A673 (cell line): ENCODE measurements around the gene STOML3. TPM values are rescaled to one million over a fixed set of nuclear protein-coding genes. Genes with fewer than 3 reads are reported as not detected.

Experiments
- BruUV-seq: library from RNA; stranded (reverse); fragments of 400-500 nt; replicated peaks from 2 replicates; lab custom pipeline; 2021; lab: Mats Ljungman, UMichigan
- CTCF ChIA-PET: fragments of 300-600 bp; sonication (Branson Sonifier 250); formaldehyde crosslinking; loops from one replicate; lab custom pipeline; 2022; ENCODE audit warnings: antibody characterized with exemption; lab: Charles Lee
- POLR2A ChIA-PET: fragments of 300-600 bp; sonication (Branson Sonifier 250); formaldehyde crosslinking; loops from one replicate; lab custom pipeline; 2022; ENCODE audit warnings: antibody characterized with exemption; ENCODE audit not compliant: low non-redundant PET; lab: Charles Lee
- DNase-seq: peaks from one replicate; pipeline ENCODE4 v3.0.0-alpha.2; 2015; ENCODE audit warnings: low spot score
- H3K27ac ChIP-seq: fragments of 200-600 bp; sonication (generic); 2 replicates; pipeline ENCODE4 v1.5.1; 2016; ENCODE audit warnings: mixed run types, low read depth, mild to moderate bottlenecking, mixed read lengths, antibody characterized with exemption, low read length; ENCODE audit not compliant: poor library complexity, severe bottlenecking
- H3K27me3 ChIP-seq: fragments of 200-600 bp; sonication (generic); replicated peaks from 2 replicates; pipeline ENCODE4 v1.6.1; 2017; ENCODE audit warnings: mixed run types, low read depth, mild to moderate bottlenecking, mixed read lengths, antibody characterized with exemption, low read length; ENCODE audit not compliant: insufficient read depth, poor library complexity
- H3K36me3 ChIP-seq: fragments of 200-600 bp; sonication (generic); 2 replicates; pipeline ENCODE4 v1.6.1; 2016; ENCODE audit warnings: mixed run types, mild to moderate bottlenecking, mixed read lengths, antibody characterized with exemption, low read length; ENCODE audit not compliant: insufficient read depth, poor library complexity, severe bottlenecking
- H3K4me1 ChIP-seq: fragments of 200-600 bp; sonication (generic); 2 replicates; pipeline ENCODE4 v1.6.1; 2017; ENCODE audit warnings: mixed run types, mild to moderate bottlenecking, mixed read lengths, antibody characterized with exemption, low read length; ENCODE audit not compliant: insufficient read depth, poor library complexity, severe bottlenecking
- H3K4me3 ChIP-seq: fragments of 200-600 bp; sonication (generic); 2 replicates; pipeline ENCODE4 v1.5.1; 2016; ENCODE audit warnings: low read depth, mixed run types, mild to moderate bottlenecking, mixed read lengths, low read length; ENCODE audit not compliant: poor library complexity, severe bottlenecking
- H3K9me3 ChIP-seq: fragments of 200-600 bp; sonication (generic); 2 replicates; pipeline ENCODE4 v1.6.1; 2016; ENCODE audit warnings: mixed run types, low read depth, mild to moderate bottlenecking, mixed read lengths, antibody characterized with exemption, low read length; ENCODE audit not compliant: poor library complexity, severe bottlenecking
- CTCF ChIP-seq: fragments of 300-800, 200-600 bp; sonication (generic); conservative IDR thresholded peaks from 2 replicates; pipeline ENCODE4 v1.5.1; 2017; ENCODE audit warnings: low read depth, mild to moderate bottlenecking, antibody characterized with exemption, low read length, moderate library complexity, mixed read lengths
- EZH2 ChIP-seq: fragments of 200-600 bp; sonication (generic); IDR thresholded peaks from 2 replicates; pipeline ENCODE4 v1.6.1; 2017; ENCODE audit warnings: borderline replicate concordance, low read depth, mild to moderate bottlenecking, mixed read lengths, antibody characterized with exemption, low read length; ENCODE audit not compliant: poor library complexity, severe bottlenecking
- intact Hi-C: fragments of 100-400 bp; cut with micrococcal nuclease; formaldehyde crosslinking; loops from one replicate; pipeline ENCODE4 v1.10.0; 2022; ENCODE audit not compliant: unreplicated experiment
- total RNA-seq: library from RNA; stranded (reverse); gene quantifications from 2 replicates; pipeline ENCODE4 v1.2.3, GENCODE V29; 2021

Gene STOML3
- total RNA-seq, 1 experiment from 2014 or later, result not detected

GRCh38 chr13:39016787-39017186 is 26.2 kb upstream of the STOML3 start:
- ChIA-PET POLR2A (no interaction called here), CTCF (interaction anchor here (0.9 kb wide), 1 partner anchor 85 kb away, joined by 3 read pairs; no protein-coding TSS in a partner anchor)
- DNase-seq, result peak; percentile 56
- Histone ChIP-seq H3K27me3 (no peaks in the 10 kb centered on the region), H3K27ac (no peak overlapping the region), H3K36me3 (peaks cover 51% of the 10 kb centered on the region), H3K9me3 (no peaks in the 10 kb centered on the region), H3K4me3 (no peak overlapping the region), H3K4me1 (no peaks in the 10 kb centered on the region)
- TF ChIP-seq CTCF (peak; percentile 81), EZH2 (no peak)
- BruUV-seq, result no TSS peak
- intact Hi-C loops, result no loop called here

GRCh38 chr13:39016087-39016486 is 25.5 kb upstream of the STOML3 start:
- Histone ChIP-seq H3K9me3 (no peaks in the 10 kb centered on the region), H3K27me3 (no peaks in the 10 kb centered on the region), H3K36me3 (peaks cover 51% of the 10 kb centered on the region), H3K4me1 (no peaks in the 10 kb centered on the region), H3K27ac (no peak overlapping the region), H3K4me3 (no peak overlapping the region)
- intact Hi-C loops, result no loop called here
- POLR2A ChIA-PET, result no interaction called here
- no TSS peak for BruUV-seq
- CTCF ChIA-PET, result no interaction called here
- TF ChIP-seq EZH2 (no peak), CTCF (no peak)
- DNase-seq, result no peak

GRCh38 chr13:39013462-39013861 is 22.8 kb upstream of the STOML3 start:
- peaks cover 61% of the 10 kb centered on the region for H3K36me3 ChIP-seq
- TF ChIP-seq CTCF, result no peak
- no peak for TF ChIP-seq EZH2
- H3K9me3 ChIP-seq, result no peaks in the 10 kb centered on the region
- no peak overlapping the region for H3K27ac ChIP-seq
- no peak for DNase-seq
- intact Hi-C loops, result no loop called here
- ChIA-PET CTCF (no interaction called here), POLR2A (no interaction called here)
- no TSS peak for BruUV-seq
- no peaks in the 10 kb centered on the region for H3K27me3 ChIP-seq
- no peak overlapping the region for H3K4me3 ChIP-seq
- no peaks in the 10 kb centered on the region for H3K4me1 ChIP-seq
